Chondrocyte (in vitro differentiated cells): ENCODE measurements around the gene ALPI. TPM values are rescaled to one million over a fixed set of nuclear protein-coding genes. Genes with fewer than 3 reads are reported as not detected.

ENCODE experiments used
- DNase-seq: peaks from one replicate; pipeline ENCODE4 v3.0.0; 2021; ENCODE audit warnings: mixed read lengths, low spot score
- H3K27ac Mint-ChIP-seq: one replicate; pipeline ENCODE4 v1.8.0; 2021; ENCODE audit warnings: mild to moderate bottlenecking, moderate library complexity, mixed read lengths; ENCODE audit not compliant: unreplicated experiment
- H3K27me3 Mint-ChIP-seq: 2 replicates; pipeline ENCODE4 v1.8.0; 2021; ENCODE audit warnings: low read depth, mixed read lengths
- H3K36me3 Mint-ChIP-seq: 2 replicates; pipeline ENCODE4 v1.8.0; 2021; ENCODE audit warnings: low read depth, mixed read lengths
- H3K4me1 Mint-ChIP-seq: 2 replicates; pipeline ENCODE4 v1.8.0; 2021; ENCODE audit warnings: low read depth, mild to moderate bottlenecking, mixed read lengths
- H3K4me3 Mint-ChIP-seq: one replicate; pipeline ENCODE4 v1.8.0; 2021; ENCODE audit warnings: mild to moderate bottlenecking, moderate library complexity, mixed read lengths; ENCODE audit not compliant: unreplicated experiment
- H3K9me3 Mint-ChIP-seq: 2 replicates; pipeline ENCODE4 v1.8.0; 2021; ENCODE audit warnings: low read depth, mixed read lengths
- total RNA-seq: library from RNA; stranded (reverse); gene quantifications from 3 replicates; pipeline ENCODE4 v1.2.1, GENCODE V29; 2021
- TF ChIP-seq, protein P1 (sequence below): fragments of 200-600 bp; sonication (generic); IDR thresholded peaks from 2 replicates; pipeline ENCODE4 v1.5.0; 2021; ENCODE audit warnings: antibody characterized with exemption, mild to moderate bottlenecking, moderate library complexity

The ALPI gene
- total RNA-seq, 1 donor from 2014 or later = not detected

DNA sequence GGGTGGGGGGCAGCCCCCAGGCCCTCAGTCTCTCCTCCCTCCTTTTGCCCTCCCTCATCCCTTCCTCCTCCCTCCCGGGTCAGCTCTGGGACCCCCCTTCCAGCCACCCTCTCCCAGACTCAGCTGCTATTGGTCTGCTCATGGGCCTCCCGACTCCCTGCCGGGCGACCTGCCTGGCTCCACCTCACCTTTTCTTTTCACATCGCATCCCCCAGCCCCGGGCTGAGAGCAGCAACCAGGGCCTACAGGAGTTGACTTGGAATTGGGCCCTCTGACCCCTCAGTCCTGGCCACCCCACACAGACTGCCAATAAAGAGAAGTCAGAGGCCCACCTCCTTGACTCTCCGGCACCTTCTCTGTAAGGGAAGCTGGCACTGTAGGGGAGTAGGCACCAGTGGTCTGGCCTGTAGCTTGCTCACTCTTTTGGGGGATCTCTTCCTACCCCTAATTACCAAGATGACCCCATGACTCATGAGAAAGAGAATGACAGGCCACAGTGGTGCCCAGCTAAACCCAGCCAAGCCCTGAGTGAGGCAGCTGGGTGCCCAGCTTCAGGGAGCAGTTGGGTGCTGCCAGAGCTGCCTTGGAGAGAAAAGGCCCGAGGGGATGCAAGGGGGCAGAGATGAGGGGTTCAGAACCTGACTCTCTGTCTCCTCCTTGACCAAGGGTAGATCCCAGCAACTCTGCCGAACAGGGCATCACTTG, 33.7 kb downstream of the ALPI start:
- no peaks in the 10 kb centered on the region for H3K9me3 Mint-ChIP-seq
- no peak overlapping the region for H3K4me3 Mint-ChIP-seq
- no peaks in the 10 kb centered on the region for H3K36me3 Mint-ChIP-seq
- peaks cover 7% of the 10 kb centered on the region for H3K4me1 Mint-ChIP-seq
- peaks cover 24% of the 10 kb centered on the region for H3K27me3 Mint-ChIP-seq
- peak; percentile 72 for DNase-seq
- TF ChIP-seq, protein P1, sequence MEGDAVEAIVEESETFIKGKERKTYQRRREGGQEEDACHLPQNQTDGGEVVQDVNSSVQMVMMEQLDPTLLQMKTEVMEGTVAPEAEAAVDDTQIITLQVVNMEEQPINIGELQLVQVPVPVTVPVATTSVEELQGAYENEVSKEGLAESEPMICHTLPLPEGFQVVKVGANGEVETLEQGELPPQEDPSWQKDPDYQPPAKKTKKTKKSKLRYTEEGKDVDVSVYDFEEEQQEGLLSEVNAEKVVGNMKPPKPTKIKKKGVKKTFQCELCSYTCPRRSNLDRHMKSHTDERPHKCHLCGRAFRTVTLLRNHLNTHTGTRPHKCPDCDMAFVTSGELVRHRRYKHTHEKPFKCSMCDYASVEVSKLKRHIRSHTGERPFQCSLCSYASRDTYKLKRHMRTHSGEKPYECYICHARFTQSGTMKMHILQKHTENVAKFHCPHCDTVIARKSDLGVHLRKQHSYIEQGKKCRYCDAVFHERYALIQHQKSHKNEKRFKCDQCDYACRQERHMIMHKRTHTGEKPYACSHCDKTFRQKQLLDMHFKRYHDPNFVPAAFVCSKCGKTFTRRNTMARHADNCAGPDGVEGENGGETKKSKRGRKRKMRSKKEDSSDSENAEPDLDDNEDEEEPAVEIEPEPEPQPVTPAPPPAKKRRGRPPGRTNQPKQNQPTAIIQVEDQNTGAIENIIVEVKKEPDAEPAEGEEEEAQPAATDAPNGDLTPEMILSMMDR = no peak
- H3K27ac Mint-ChIP-seq = no peak overlapping the region

DNA sequence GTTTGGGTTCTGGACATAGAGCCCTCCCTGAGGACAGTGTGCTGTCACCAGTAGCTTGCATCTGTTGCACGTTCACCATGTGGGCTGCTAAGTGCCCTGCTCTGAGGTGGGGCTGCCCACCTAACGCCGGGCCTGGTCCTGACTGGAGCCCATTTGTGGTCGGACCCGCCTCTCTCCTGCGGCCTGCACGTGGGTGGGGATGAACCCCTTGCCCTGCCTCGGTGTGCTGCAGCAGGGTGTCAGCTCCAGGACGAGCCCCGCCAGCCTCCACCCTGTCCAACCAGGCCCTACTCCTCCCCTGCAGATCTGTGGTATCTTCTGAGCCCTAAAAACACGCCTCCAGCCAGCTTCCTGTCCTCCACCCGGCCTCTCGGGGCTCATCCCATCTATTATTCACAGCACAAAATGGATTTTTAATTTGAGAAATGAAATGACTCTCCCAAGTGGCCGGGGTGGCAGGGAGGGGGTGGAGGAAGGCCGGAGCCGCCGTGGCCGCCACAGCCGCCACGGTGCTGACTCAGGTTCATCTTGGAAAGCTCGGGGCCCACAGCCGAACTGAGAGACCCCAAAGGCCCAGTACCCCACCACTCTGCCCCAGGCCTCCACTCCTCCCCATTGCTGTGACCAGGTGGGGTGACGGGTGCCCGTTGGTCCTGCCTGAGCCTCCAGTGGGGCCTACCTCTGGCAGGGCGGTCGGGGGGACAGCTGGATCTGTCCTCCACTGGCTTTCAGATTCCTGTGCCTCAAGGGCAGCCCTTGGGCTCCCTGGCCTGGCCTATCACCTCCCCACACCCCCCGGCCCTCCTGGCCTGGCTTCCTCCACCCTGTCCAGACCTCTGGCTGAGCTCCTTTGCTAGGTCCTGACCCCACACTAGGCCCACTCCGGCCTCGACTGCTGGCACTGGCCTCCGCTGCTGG, 34.5 kb downstream of the ALPI start:
- no peaks in the 10 kb centered on the region for H3K36me3 Mint-ChIP-seq
- no peak overlapping the region for H3K4me3 Mint-ChIP-seq
- H3K9me3 Mint-ChIP-seq = no peaks in the 10 kb centered on the region
- H3K27ac Mint-ChIP-seq = no peak overlapping the region
- H3K4me1 Mint-ChIP-seq = peaks cover 2% of the 10 kb centered on the region
- DNase-seq = peak; percentile 86
- H3K27me3 Mint-ChIP-seq = peaks cover 16% of the 10 kb centered on the region
- TF ChIP-seq, protein P1 = no peak

DNA sequence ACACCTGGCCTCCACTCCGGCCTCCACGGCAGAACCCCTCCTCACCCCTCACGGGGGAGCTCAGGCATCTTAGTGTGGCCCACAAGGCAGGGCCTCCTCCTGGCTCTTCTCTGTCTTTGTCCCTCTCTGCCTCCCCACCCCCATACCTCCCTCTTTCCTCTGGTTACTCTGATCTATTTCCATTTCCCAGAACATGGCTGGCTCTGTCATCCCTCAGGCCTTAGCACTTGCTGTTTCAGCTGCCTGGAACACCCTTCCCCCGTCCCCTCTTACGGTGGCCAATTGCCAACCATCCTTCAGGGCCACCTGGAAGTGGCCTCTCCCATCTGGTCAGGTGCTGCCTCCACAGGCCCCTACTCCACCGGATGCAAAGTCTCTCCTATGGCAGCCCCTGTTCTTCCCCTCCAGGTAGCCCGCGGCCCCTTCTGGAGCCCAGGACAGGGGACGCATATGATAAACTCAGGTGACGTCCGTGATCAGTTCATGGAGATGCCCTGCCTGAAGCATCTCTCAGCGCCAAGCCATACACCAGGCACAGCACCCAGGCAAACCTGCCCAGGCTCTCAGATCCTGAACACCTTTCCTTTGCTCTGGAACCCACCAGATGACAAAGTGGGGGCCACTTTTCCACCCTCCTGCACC, 35.3 kb downstream of the ALPI start:
- Mint-ChIP-seq H3K4me3 (no peak overlapping the region), H3K27me3 (peaks cover 15% of the 10 kb centered on the region)

DNA sequence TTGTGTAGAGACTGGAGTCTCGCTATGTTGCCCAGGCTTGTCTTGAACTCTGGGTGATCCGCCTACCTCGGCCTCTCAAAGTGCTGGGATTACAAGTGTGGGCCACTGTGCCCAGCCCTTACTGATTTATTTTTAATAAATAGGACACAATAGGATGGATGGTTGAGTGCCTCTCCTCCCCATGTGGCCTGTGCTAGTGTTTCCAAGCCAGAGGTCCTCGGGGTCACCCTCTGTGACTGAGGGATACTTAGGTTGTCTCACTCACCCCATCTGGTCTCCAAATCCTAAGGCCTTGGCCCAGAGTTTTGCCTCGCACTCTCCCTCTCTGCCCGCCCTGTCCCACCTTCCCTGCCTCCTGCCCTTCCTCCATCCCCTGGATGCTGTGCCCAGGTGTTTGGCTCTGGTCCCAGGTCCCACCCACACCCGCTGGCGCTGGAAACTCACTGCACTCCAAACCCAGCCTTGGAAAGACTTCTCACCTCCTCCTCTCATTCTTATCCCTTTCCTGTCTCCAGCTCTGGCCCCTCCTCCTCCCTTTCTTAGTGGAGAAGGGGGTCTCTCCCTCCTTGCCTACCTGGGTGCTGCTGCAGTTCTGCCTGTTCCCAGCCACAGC, 36.4 kb downstream of the ALPI start:
- Mint-ChIP-seq H3K4me3 (no peak overlapping the region), H3K36me3 (no peaks in the 10 kb centered on the region), H3K27me3 (peaks cover 11% of the 10 kb centered on the region), H3K9me3 (no peaks in the 10 kb centered on the region), H3K27ac (no peak overlapping the region), H3K4me1 (no peaks in the 10 kb centered on the region)
- TF ChIP-seq, protein P1 = no peak
- peak; percentile 54 for DNase-seq

More for the DNA sequence above, 35.3 kb downstream of the ALPI start:
- TF ChIP-seq, protein P1 = no peak
- H3K9me3 Mint-ChIP-seq = no peaks in the 10 kb centered on the region
- no peak overlapping the region for H3K27ac Mint-ChIP-seq
- H3K36me3 Mint-ChIP-seq = no peaks in the 10 kb centered on the region
- H3K4me1 Mint-ChIP-seq = peaks cover 2% of the 10 kb centered on the region
- peak; percentile 67 for DNase-seq
